GM23338 (cell line): ENCODE measurements around the gene PIP4K2B. TPM values are rescaled to one million over a fixed set of nuclear protein-coding genes. Genes with fewer than 3 reads are reported as not detected.

Source experiments
- ATAC-seq: fragments of 200-7000 bp; cut with Tn5 transposase; 3 replicates; pipeline ENCODE4 v1.9.1; 2020
- DNase-seq: peaks from one replicate; pipeline ENCODE4 v3.0.0-alpha.2; 2015; ENCODE audit warnings: low spot score
- H2AFZ ChIP-seq: fragments of 200-600 bp; sonication (generic); 2 replicates; pipeline ENCODE4 v1.8.0; 2016; ENCODE audit warnings: antibody characterized with exemption, mild to moderate bottlenecking, moderate library complexity
- H3F3A ChIP-seq: fragments of 200-600 bp; sonication (generic); replicated peaks from 2 replicates; pipeline ENCODE4 v1.8.0; 2017; ENCODE audit warnings: antibody characterized with exemption, mixed run types, low read depth
- H3K27ac ChIP-seq: fragments of 200-600 bp; sonication (generic); 2 replicates; pipeline ENCODE4 v1.6.1; 2016; ENCODE audit warnings: low read depth
- H3K27me3 ChIP-seq: fragments of 200-600 bp; sonication (generic); 2 replicates; pipeline ENCODE4 v1.8.0; 2016; ENCODE audit warnings: mild to moderate bottlenecking, mixed run types, moderate library complexity; ENCODE audit not compliant: insufficient read depth
- H3K36me3 ChIP-seq: fragments of 200-600 bp; sonication (generic); 2 replicates; pipeline ENCODE4 v1.8.0; 2016; ENCODE audit warnings: mild to moderate bottlenecking; ENCODE audit not compliant: insufficient read depth
- H3K4me1 ChIP-seq: fragments of 200-600 bp; sonication (generic); 2 replicates; pipeline ENCODE4 v1.8.0; 2016; ENCODE audit warnings: mild to moderate bottlenecking, moderate library complexity; ENCODE audit not compliant: insufficient read depth
- H3K4me2 ChIP-seq: fragments of 200-600 bp; sonication (generic); 2 replicates; pipeline ENCODE4 v1.7.1; 2017; ENCODE audit warnings: mixed run types
- H3K4me3 ChIP-seq: fragments of 200-600 bp; sonication (generic); 2 replicates; pipeline ENCODE4 v1.6.1; 2016; ENCODE audit warnings: mixed run types
- H3K79me2 ChIP-seq: fragments of 200-600 bp; sonication (generic); replicated peaks from 2 replicates; pipeline ENCODE4 v1.8.0; 2017; ENCODE audit warnings: mild to moderate bottlenecking; ENCODE audit not compliant: insufficient read depth
- H3K9me2 ChIP-seq: fragments of 200-600 bp; sonication (generic); 2 replicates; pipeline ENCODE4 v1.8.0; 2017; ENCODE audit not compliant: insufficient read depth
- H4K20me1 ChIP-seq: fragments of 200-600 bp; sonication (generic); replicated peaks from 2 replicates; pipeline ENCODE4 v1.8.0; 2017; ENCODE audit warnings: mild to moderate bottlenecking; ENCODE audit not compliant: insufficient read depth
- H3K27ac Mint-ChIP-seq: 2 replicates; pipeline ENCODE4 v1.8.0; 2020; ENCODE audit warnings: inconsistent platforms, mild to moderate bottlenecking, moderate library complexity, mixed read lengths
- H3K27me3 Mint-ChIP-seq: 3 replicates; pipeline ENCODE4 v1.8.0; 2022; ENCODE audit warnings: low read depth, mild to moderate bottlenecking, moderate library complexity, mixed read lengths, inconsistent platforms; ENCODE audit not compliant: insufficient read depth, poor library complexity
- H3K36me3 Mint-ChIP-seq: 3 replicates; pipeline ENCODE4 v1.8.0; 2021; ENCODE audit warnings: low read depth, mild to moderate bottlenecking, inconsistent platforms, moderate library complexity, mixed read lengths
- H3K4me1 Mint-ChIP-seq: 3 replicates; pipeline ENCODE4 v1.8.0; 2020; ENCODE audit warnings: mild to moderate bottlenecking, inconsistent platforms, mixed read lengths
- H3K4me3 Mint-ChIP-seq: 3 replicates; pipeline ENCODE4 v1.8.0; 2021; ENCODE audit warnings: moderate library complexity, mild to moderate bottlenecking, inconsistent platforms, mixed read lengths
- H3K9me3 Mint-ChIP-seq: 3 replicates; pipeline ENCODE4 v1.8.0; 2020; ENCODE audit warnings: moderate library complexity, mild to moderate bottlenecking, inconsistent platforms, mixed read lengths
- CTCF ChIP-seq, 2 experiments: fragments of 200-600 bp in 1 of 2; sonication (generic) in 1 of 2; conservative IDR thresholded peaks; 2 replicates each; pipeline versions ENCODE4 v1.5.1 to v1.6.1; 2016 to 2017; ENCODE audit warnings: antibody characterized with exemption in 2 of 2, low read depth in 2 of 2, mild to moderate bottlenecking in 2 of 2, moderate library complexity in 1 of 2
- EZH2phosphoT487 ChIP-seq: fragments of 200-600 bp; sonication (generic); IDR thresholded peaks from one replicate; pipeline ENCODE4 v1.8.1; 2018; ENCODE audit warnings: antibody characterized with exemption; ENCODE audit not compliant: unreplicated experiment
- JUNB ChIP-seq: IDR thresholded peaks from one replicate; pipeline ENCODE4 v1.6.1; 2016; ENCODE audit warnings: antibody characterized with exemption; ENCODE audit not compliant: unreplicated experiment
- NANOG ChIP-seq: IDR thresholded peaks from 2 replicates; pipeline ENCODE4 v1.6.1; 2016; ENCODE audit warnings: antibody characterized with exemption, borderline replicate concordance
- POLR2AphosphoS5 ChIP-seq: IDR thresholded peaks from 2 replicates; pipeline ENCODE4 v1.6.1; 2016; ENCODE audit warnings: antibody characterized with exemption, low read depth
- STAT1 ChIP-seq: IDR thresholded peaks from one replicate; pipeline ENCODE4 v1.6.1; 2016; ENCODE audit warnings: antibody characterized with exemption; ENCODE audit not compliant: unreplicated experiment
- ZNF114 ChIP-seq: fragments of 250-450 bp; sonication (Bioruptor Pico); IDR thresholded peaks from 2 replicates; pipeline ENCODE4 v1.5.0; 2020; ENCODE audit warnings: mild to moderate bottlenecking, moderate library complexity
- ZNF331 ChIP-seq: fragments of 250-450 bp; sonication (Bioruptor Pico); IDR thresholded peaks from 2 replicates; pipeline ENCODE4 v1.5.0; 2020; ENCODE audit warnings: low read depth, mild to moderate bottlenecking, moderate library complexity
- ZNF462 ChIP-seq: fragments of 250-450 bp; sonication (Bioruptor Pico); IDR thresholded peaks from 2 replicates; pipeline ENCODE4 v1.5.0; 2020; ENCODE audit warnings: mild to moderate bottlenecking, moderate library complexity
- polyA plus RNA-seq: library from polyadenylated mRNA; unstranded; fragments of >200 nt; fragmentation: Nextera tagmentation; extraction: Ambion mirVana; gene quantifications from 2 replicates; pipeline ENCODE4 v1.2.1, GENCODE V29; 2016
- total RNA-seq: library from RNA; depleted of rRNA; stranded (reverse); fragments of >200 nt; shearing (Covaris generic); gene quantifications from 2 replicates; pipeline ENCODE4 v1.2.3, GENCODE V29; 2014

The PIP4K2B gene
- total and polyA plus RNA-seq, 2 experiments from 2014 or later = 9.5 to 43.4 TPM

DNA sequence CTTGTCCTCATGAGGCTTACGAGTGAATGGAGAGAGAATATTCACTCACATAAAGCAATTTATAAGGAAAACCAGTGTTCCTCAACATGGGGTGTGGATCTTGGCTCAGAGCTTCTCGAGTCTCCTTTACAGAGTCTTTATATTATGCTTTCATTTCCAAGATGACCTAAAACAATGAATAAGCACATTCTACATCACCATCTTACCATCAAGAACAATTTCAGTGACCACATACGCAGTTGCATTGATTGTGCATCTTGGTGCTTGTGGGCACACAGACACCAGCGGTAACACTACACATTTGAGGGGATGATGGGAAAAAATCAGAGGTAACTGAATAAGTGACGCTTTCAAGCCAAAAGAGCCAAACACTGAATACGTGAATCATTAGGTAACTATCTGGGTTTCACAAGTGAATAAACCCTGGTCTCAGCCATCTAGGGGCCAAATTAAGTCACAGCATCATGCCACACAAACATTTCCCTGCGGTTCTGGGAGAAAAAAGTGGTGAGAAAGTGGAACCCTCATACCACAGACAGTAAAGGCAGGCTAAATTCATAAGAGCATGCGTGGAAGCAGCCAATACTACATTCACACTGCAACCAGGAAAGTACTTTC lies 16.3 kb upstream of the PIP4K2B start:
- no peaks in the 10 kb centered on the region for H3K9me2 ChIP-seq
- no peak overlapping the region for H3K27ac Mint-ChIP-seq

DNA sequence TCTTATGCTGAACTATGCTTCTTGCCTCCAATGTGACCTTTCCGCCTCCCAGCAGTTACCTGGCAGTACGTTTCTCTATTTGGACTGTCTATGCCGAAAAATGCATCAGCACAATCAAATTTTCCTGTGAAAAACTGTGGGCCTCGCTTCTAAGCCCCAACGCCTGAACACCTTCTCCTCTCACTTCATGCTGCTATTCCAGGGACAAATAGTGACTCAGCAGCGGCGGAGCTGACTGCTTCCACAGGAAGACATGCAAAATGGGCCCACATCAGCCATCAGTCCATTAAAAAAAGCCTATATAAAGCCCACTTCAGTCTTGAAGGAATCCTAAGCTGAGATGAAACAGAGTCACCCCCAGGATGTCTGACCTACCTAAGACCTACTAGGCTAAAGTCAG lies 10.5 kb upstream of the PIP4K2B start:
- Histone ChIP-seq H2AFZ (no peak overlapping the region), H3F3A (0 out of 2 replicates have a peak, but pooled peaks cover 3% of the 10 kb centered on the region), H3K4me3 (no peak overlapping the region), H3K79me2 (no peaks in the 10 kb centered on the region), H4K20me1 (no peaks in the 10 kb centered on the region; the same call in 1 of the 2 replicates), H3K4me1 (no peaks in the 10 kb centered on the region), H3K27ac (no peak overlapping the region), H3K36me3 (peaks cover 36% of the 10 kb centered on the region), H3K9me2 (no peaks in the 10 kb centered on the region), H3K27me3 (no peaks in the 10 kb centered on the region), H3K4me2 (no peak overlapping the region)
- H3K4me3 Mint-ChIP-seq = no peak overlapping the region
- DNase-seq = no peak
- H3K27me3 Mint-ChIP-seq = peaks cover 3% of the 10 kb centered on the region
- no peaks in the 10 kb centered on the region for H3K9me3 Mint-ChIP-seq
- H3K4me1 Mint-ChIP-seq = no peaks in the 10 kb centered on the region
- no peak overlapping the region for H3K27ac Mint-ChIP-seq
- H3K36me3 Mint-ChIP-seq = peaks cover 61% of the 10 kb centered on the region
- no peak for ATAC-seq
- TF ChIP-seq EZH2phosphoT487 = no peak
- no peak for TF ChIP-seq ZNF331
- TF ChIP-seq NANOG = no peak
- no peak for TF ChIP-seq POLR2AphosphoS5
- TF ChIP-seq ZNF114 (CRISPR knock-in tag) = no peak
- no peak for TF ChIP-seq ZNF462 (CRISPR knock-in tag)
- no peak for TF ChIP-seq JUNB
- no peak for TF ChIP-seq STAT1

More for the DNA sequence above, 16.3 kb upstream of the PIP4K2B start:
- H3K79me2 ChIP-seq = no peaks in the 10 kb centered on the region; the same call in 1 of the 2 replicates
- H3F3A ChIP-seq = 0 out of 2 replicates have a peak, but pooled peaks cover 6% of the 10 kb centered on the region
- H3K4me1 ChIP-seq = no peaks in the 10 kb centered on the region
- peaks cover 40% of the 10 kb centered on the region for H3K36me3 Mint-ChIP-seq
- H3K9me3 Mint-ChIP-seq = no peaks in the 10 kb centered on the region; the same call in 2 of the 3 replicates
- peaks cover 24% of the 10 kb centered on the region for H3K36me3 ChIP-seq
- H3K27ac ChIP-seq = no peak overlapping the region
- no peak overlapping the region for H3K4me3 Mint-ChIP-seq
- no peaks in the 10 kb centered on the region for H3K4me1 Mint-ChIP-seq
- H4K20me1 ChIP-seq = no peaks in the 10 kb centered on the region; the same call in 1 of the 2 replicates
- no peak for ATAC-seq
- H3K4me2 ChIP-seq = no peak overlapping the region
- DNase-seq = peak; percentile 39
- H3K4me3 ChIP-seq = no peak overlapping the region
- TF ChIP-seq JUNB = no peak
- peak; percentile 9 to 29; a peak in 2 of 4 replicates for TF ChIP-seq CTCF (conservative IDR thresholded peaks at IDR 0.05; ENCODE audit: low read depth in 2 of 2)
- no peaks in the 10 kb centered on the region for H3K27me3 ChIP-seq
- H2AFZ ChIP-seq = no peak overlapping the region
- peaks cover 5% of the 10 kb centered on the region for H3K27me3 Mint-ChIP-seq
